Peyer's patch (tissue), 4 donors: ENCODE measurements around the gene TRIM25. TPM values are rescaled to one million over a fixed set of nuclear protein-coding genes. Genes with fewer than 3 reads are reported as not detected.
A peak's percentile ranks its signal among the peaks of the same experiment; 100 is the strongest.

Source experiments
- DNase-seq, 3 donors: peaks; one replicate each; pipeline ENCODE4 v3.0.0-alpha.2; 2017 to 2019
- H3K27ac ChIP-seq, 4 donors: fragments of 200-600 bp; sonication (generic); one replicate each; pipeline ENCODE4 v1.5.1; 2016 to 2019
- H3K27me3 ChIP-seq, 2 donors: fragments of 200-600 bp; sonication (generic); one replicate each; pipeline ENCODE4 v1.5.1; 2019
- H3K36me3 ChIP-seq, 3 donors: fragments of 200-600 bp; sonication (generic); one replicate each; pipeline ENCODE4 v1.5.1; 2016 to 2019
- H3K4me1 ChIP-seq, 4 donors: fragments of 200-600 bp; sonication (generic); one replicate each; pipeline ENCODE4 v1.5.1; 2016 to 2019
- H3K4me3 ChIP-seq, 4 donors: fragments of 200-600 bp; sonication (generic); 1 replicate in 3 of 4; 2 replicates in 1 of 4; pipeline ENCODE4 v1.5.1; 2016 to 2019; ENCODE audit warnings: mild to moderate bottlenecking in 1 of 4
- H3K9me3 ChIP-seq, 4 donors: fragments of 200-600 bp; sonication (generic); one replicate each; pipeline ENCODE4 v1.5.1; 2016 to 2019; ENCODE audit warnings: mild to moderate bottlenecking in 1 of 4
- CTCF ChIP-seq, 6 experiments: fragments of 450-650 bp in 4 of 6; fragments of 200-600 bp in 2 of 6; sonication (generic) in 1 of 6; IDR thresholded peaks; one replicate each; pipeline ENCODE4 v1.5.1; 2017 to 2019; ENCODE audit warnings: antibody characterized with exemption in 6 of 6, mild to moderate bottlenecking in 3 of 6, moderate library complexity in 1 of 6
- POLR2A ChIP-seq, 2 donors: fragments of 450-650 bp; IDR thresholded peaks; one replicate each; pipeline ENCODE4 v1.5.1; 2017; ENCODE audit warnings: antibody characterized with exemption in 2 of 2, mild to moderate bottlenecking in 2 of 2, moderate library complexity in 2 of 2
- total RNA-seq, 4 donors: library from RNA; depleted of rRNA; stranded (reverse); fragments of >200 nt; gene quantifications; one replicate each; pipeline ENCODE4 v1.1.0, GENCODE V29; 2016

The TRIM25 gene
- total RNA-seq, 4 donors from 2014 or later: 87.0 to 344 (median 119) TPM

- peak in 2 of 3 donors; percentile 66 to 69 for DNase-seq
- Histone ChIP-seq H3K36me3 (peaks cover 0 to 100% (median 0%) of the 10 kb centered on the region in 3 donors), H3K27me3 (no peaks in the 10 kb centered on the region), H3K4me1 (peaks cover 0 to 12% (median 4%) of the 10 kb centered on the region in 4 donors), H3K9me3 (no peaks in the 10 kb centered on the region), H3K27ac (peak overlapping the region in 3 of 4 donors; percentile 2 to 34 (median 27)), H3K4me3 (no peak overlapping the region)
- no peak for TF ChIP-seq POLR2A (IDR thresholded peaks at IDR 0.05)
- no peak for TF ChIP-seq CTCF (IDR thresholded peaks at IDR 0.05)
Measured at GRCh38 chr17:56897646-56898424, 16.0 kb downstream of the TRIM25 start.

GRCh38 chr17:56896968-56897359 lies 16.9 kb downstream of the TRIM25 start:
- peak in 1 of 3 donors; percentile 65 for DNase-seq
- H3K4me3 ChIP-seq: no peak overlapping the region

DNA sequence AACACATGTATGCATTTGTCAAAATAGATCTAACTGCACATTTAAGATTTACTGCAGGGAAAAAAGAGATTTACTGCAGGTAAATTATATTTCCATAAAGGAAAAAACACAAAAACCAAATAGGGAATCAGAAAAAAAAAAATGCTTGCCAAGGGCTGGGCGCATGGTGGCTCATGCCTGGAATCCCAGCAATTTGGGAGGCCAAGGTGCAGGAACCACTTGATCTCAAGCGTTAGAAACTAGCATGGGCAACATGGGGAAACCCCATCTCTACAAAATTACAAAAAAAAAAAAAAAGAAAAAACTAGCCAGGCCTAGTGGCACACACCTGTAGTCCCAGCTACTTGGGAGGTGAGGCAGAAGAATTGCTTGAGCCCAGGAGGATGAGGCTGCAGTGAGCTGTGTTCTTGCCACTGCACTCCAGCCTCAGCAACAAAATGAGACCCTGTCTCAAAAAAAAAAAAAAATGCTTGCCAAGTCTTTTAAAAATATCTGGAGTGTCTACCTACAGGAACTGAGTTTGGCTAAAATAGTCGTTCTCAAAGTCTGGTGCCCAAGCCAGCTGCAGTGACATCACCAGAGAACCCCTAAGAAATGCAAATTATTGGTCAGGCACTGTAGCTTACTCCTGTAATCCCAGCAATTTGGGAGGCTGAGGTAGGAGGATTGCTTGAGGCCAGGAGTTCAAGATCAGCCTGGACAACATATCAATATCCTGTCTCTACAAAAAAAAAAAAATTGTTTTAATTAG lies 17.5 kb downstream of the TRIM25 start:
- Histone ChIP-seq H3K9me3 (no peaks in the 10 kb centered on the region), H3K36me3 (peaks cover 0 to 99% (median 0%) of the 10 kb centered on the region in 3 donors), H3K27ac (no peak overlapping the region), H3K27me3 (no peaks in the 10 kb centered on the region), H3K4me3 (no peak overlapping the region), H3K4me1 (peaks cover 0 to 12% (median 4%) of the 10 kb centered on the region in 4 donors)
- TF ChIP-seq CTCF (IDR thresholded peaks at IDR 0.05): no peak
- TF ChIP-seq POLR2A (IDR thresholded peaks at IDR 0.05): no peak
- no peak for DNase-seq

More at GRCh38 chr17:56896968-56897359, 16.9 kb downstream of the TRIM25 start:
- H3K36me3 ChIP-seq: peaks cover 0 to 99% (median 0%) of the 10 kb centered on the region in 3 donors
- H3K9me3 ChIP-seq: no peaks in the 10 kb centered on the region
- no peaks in the 10 kb centered on the region for H3K27me3 ChIP-seq
- TF ChIP-seq POLR2A (IDR thresholded peaks at IDR 0.05) (no peak), CTCF (IDR thresholded peaks at IDR 0.05) (no peak)
- peak overlapping the region in 2 of 4 donors; percentile 27 to 34 for H3K27ac ChIP-seq
- peaks cover 0 to 12% (median 4%) of the 10 kb centered on the region in 4 donors for H3K4me1 ChIP-seq

DNA sequence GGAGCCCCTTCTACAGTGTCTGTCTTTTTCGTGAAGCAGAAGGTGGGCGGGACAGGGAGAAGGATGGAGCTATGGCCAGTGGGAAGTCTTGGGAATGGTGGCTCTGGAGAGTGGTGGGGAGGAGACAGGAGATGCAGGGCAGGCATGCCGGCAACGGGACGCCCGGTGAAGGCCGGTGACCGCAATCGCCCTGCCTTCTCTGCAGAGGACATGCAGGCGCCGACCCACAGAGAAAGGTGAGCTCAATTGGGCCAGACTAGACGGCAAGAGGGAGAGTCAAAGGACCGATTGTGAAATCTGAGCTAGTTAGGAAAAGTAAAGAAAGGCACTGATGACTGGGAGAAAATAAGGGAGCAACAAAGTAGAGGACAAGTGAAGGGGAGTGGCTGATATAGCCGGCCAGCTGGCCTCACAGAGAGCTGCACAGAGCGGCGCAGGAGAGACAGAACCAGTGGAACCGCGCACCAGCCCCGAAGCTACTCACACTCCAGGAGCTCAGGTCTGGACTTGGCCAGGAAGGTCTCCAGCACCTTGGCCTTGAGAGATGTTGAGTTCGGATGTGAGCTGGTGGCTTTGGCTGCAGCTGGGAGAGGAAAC lies 18.9 kb downstream of the TRIM25 start:
- TF ChIP-seq POLR2A (IDR thresholded peaks at IDR 0.05): no peak
- H3K36me3 ChIP-seq: peaks cover 0 to 99% (median 0%) of the 10 kb centered on the region in 3 donors

GRCh38 chr17:56893503-56893902 lies 20.3 kb downstream of the TRIM25 start:
- H3K36me3 ChIP-seq: peaks cover 0 to 97% (median 0%) of the 10 kb centered on the region in 3 donors
- no peaks in the 10 kb centered on the region for H3K27me3 ChIP-seq
- H3K9me3 ChIP-seq: peaks cover 0 to 1% (median 0%) of the 10 kb centered on the region in 4 donors
- H3K27ac ChIP-seq: no peak overlapping the region
- DNase-seq: no peak
- peaks cover 0 to 8% (median 4%) of the 10 kb centered on the region in 4 donors for H3K4me1 ChIP-seq
- TF ChIP-seq POLR2A (IDR thresholded peaks at IDR 0.05): no peak
- TF ChIP-seq CTCF (IDR thresholded peaks at IDR 0.05): no peak
- no peak overlapping the region for H3K4me3 ChIP-seq

More for the DNA sequence above, 18.9 kb downstream of the TRIM25 start:
- no peaks in the 10 kb centered on the region for H3K9me3 ChIP-seq
- peaks cover 0 to 12% (median 4%) of the 10 kb centered on the region in 4 donors for H3K4me1 ChIP-seq
- DNase-seq: no peak
- H3K27ac ChIP-seq: no peak overlapping the region
- H3K4me3 ChIP-seq: no peak overlapping the region
- no peaks in the 10 kb centered on the region for H3K27me3 ChIP-seq
